IPS DF 6.9 (cell line): ENCODE measurements around the gene LRRC45.

ENCODE experiments used
- DNase-seq: peaks from one replicate; pipeline ENCODE4 v3.0.0-alpha.2; 2013; ENCODE audit warnings: low read depth, low spot score
- H3K27ac ChIP-seq: one replicate; pipeline ENCODE4 v1.5.1; 2013; ENCODE audit warnings: low read length, control low read depth
- H3K27me3 ChIP-seq: 2 replicates; pipeline ENCODE4 v1.6.1; 2013; ENCODE audit warnings: mild to moderate bottlenecking, low read length; ENCODE audit not compliant: control insufficient read depth, insufficient read depth
- H3K36me3 ChIP-seq: 2 replicates; pipeline ENCODE4 v1.6.1; 2013; ENCODE audit warnings: low read length; ENCODE audit not compliant: control insufficient read depth, insufficient read depth
- H3K4me1 ChIP-seq: 2 replicates; pipeline ENCODE4 v1.6.1; 2013; ENCODE audit warnings: low read length; ENCODE audit not compliant: control insufficient read depth, insufficient read depth
- H3K4me3 ChIP-seq: 2 replicates; pipeline ENCODE4 v1.5.1; 2013; ENCODE audit warnings: mild to moderate bottlenecking, low read length
- H3K9me3 ChIP-seq: 2 replicates; pipeline ENCODE4 v1.6.1; 2013; ENCODE audit warnings: low read length, inconsistent platforms; ENCODE audit not compliant: control insufficient read depth, insufficient read depth
- WGBS: extraction: QIAGEN DNeasy Blood & Tissue Kit; methylation state at CpG from one replicate; pipeline ENCODE4 v1.1.7; 2013; ENCODE audit warnings: mixed read lengths, missing lambda C conversion rate; ENCODE audit not compliant: insufficient read length, insufficient coverage; 5-methylcytosine and 5-hydroxymethylcytosine counted together

LRRC45 gene

GRCh38 chr17:82047379-82047778 lies 24.3 kb downstream of the LRRC45 start:
- Histone ChIP-seq H3K27me3 (no peaks in the 10 kb centered on the region), H3K36me3 (peaks cover 12% of the 10 kb centered on the region), H3K9me3 (no peaks in the 10 kb centered on the region), H3K4me3 (no peak overlapping the region), H3K27ac (no peak overlapping the region), H3K4me1 (peaks cover 11% of the 10 kb centered on the region; the same call in 1 of the 2 replicates)
- WGBS, result no CpG with 5 or more reads among the region's 24 CpGs
- no peak for DNase-seq

- no peak for DNase-seq
- H3K9me3 ChIP-seq, result no peaks in the 10 kb centered on the region
- WGBS, result no CpG with 5 or more reads among the region's 25 CpGs
- H3K27me3 ChIP-seq, result no peaks in the 10 kb centered on the region
- no peak overlapping the region for H3K27ac ChIP-seq
- peaks cover 11% of the 10 kb centered on the region; the same call in 1 of the 2 replicates for H3K4me1 ChIP-seq
- no peak overlapping the region for H3K4me3 ChIP-seq
- H3K36me3 ChIP-seq, result peaks cover 12% of the 10 kb centered on the region
Observed at GRCh38 chr17:82047914-82048570, 24.9 kb downstream of the LRRC45 start.

GRCh38 chr17:82048571-82048971 lies 25.5 kb downstream of the LRRC45 start:
- Histone ChIP-seq H3K27ac (no peak overlapping the region), H3K36me3 (peaks cover 14% of the 10 kb centered on the region), H3K4me3 (no peak overlapping the region), H3K27me3 (no peaks in the 10 kb centered on the region), H3K4me1 (peaks cover 9% of the 10 kb centered on the region; the same call in 1 of the 2 replicates), H3K9me3 (no peaks in the 10 kb centered on the region)
- no peak for DNase-seq
- no CpG with 5 or more reads among the region's 20 CpGs for WGBS

- DNase-seq, result no peak
- H3K4me1 ChIP-seq, result peaks cover 5% of the 10 kb centered on the region; the same call in 1 of the 2 replicates
- H3K36me3 ChIP-seq, result peaks cover 19% of the 10 kb centered on the region
- no peaks in the 10 kb centered on the region for H3K9me3 ChIP-seq
- no peak overlapping the region for H3K4me3 ChIP-seq
- whole genome bisulfite sequencing, result no CpG with 5 or more reads among the region's 8 CpGs
- H3K27ac ChIP-seq, result no peak overlapping the region
- H3K27me3 ChIP-seq, result no peaks in the 10 kb centered on the region
Observed at GRCh38 chr17:82049106-82049505, 26.0 kb downstream of the LRRC45 start.

- H3K27me3 ChIP-seq, result no peaks in the 10 kb centered on the region
- peaks cover 5% of the 10 kb centered on the region; the same call in 1 of the 2 replicates for H3K4me1 ChIP-seq
- no peaks in the 10 kb centered on the region for H3K9me3 ChIP-seq
- no peak overlapping the region for H3K27ac ChIP-seq
- no CpG with 5 or more reads among the region's 16 CpGs for WGBS
- no peak overlapping the region for H3K4me3 ChIP-seq
- DNase-seq, result no peak
- peaks cover 23% of the 10 kb centered on the region for H3K36me3 ChIP-seq
Observed at GRCh38 chr17:82049521-82049971, 26.4 kb downstream of the LRRC45 start.

GRCh38 chr17:82050152-82050760 lies 27.2 kb downstream of the LRRC45 start:
- H3K27me3 ChIP-seq, result no peaks in the 10 kb centered on the region; the same call in 1 of the 2 replicates
- H3K4me3 ChIP-seq, result no peak overlapping the region; the same call in 1 of the 2 replicates
- H3K9me3 ChIP-seq, result no peaks in the 10 kb centered on the region
- no peak for DNase-seq
- no CpG with 5 or more reads among the region's 28 CpGs for WGBS
- no peak overlapping the region for H3K27ac ChIP-seq
- H3K36me3 ChIP-seq, result peaks cover 30% of the 10 kb centered on the region
- H3K4me1 ChIP-seq, result peaks cover 5% of the 10 kb centered on the region; the same call in 1 of the 2 replicates

- Histone ChIP-seq H3K36me3 (peaks cover 35% of the 10 kb centered on the region), H3K9me3 (no peaks in the 10 kb centered on the region), H3K4me3 (peak overlapping the region; percentile 75; the same call in 1 of the 2 replicates), H3K4me1 (peaks cover 5% of the 10 kb centered on the region; the same call in 1 of the 2 replicates), H3K27me3 (no peaks in the 10 kb centered on the region; the same call in 1 of the 2 replicates), H3K27ac (no peak overlapping the region)
- no peak for DNase-seq
- no CpG with 5 or more reads among the region's 79 CpGs for WGBS
Observed at GRCh38 chr17:82050761-82051641, 27.9 kb downstream of the LRRC45 start.

- Histone ChIP-seq H3K36me3 (peaks cover 43% of the 10 kb centered on the region), H3K9me3 (no peaks in the 10 kb centered on the region), H3K4me3 (peak within 1 kb of the TSS; percentile 75), H3K4me1 (peaks cover 5% of the 10 kb centered on the region; the same call in 1 of the 2 replicates), H3K27me3 (no peaks in the 10 kb centered on the region; the same call in 1 of the 2 replicates), H3K27ac (no peak within 1 kb of the TSS)
- WGBS, result no CpG with 5 or more reads among the region's 94 CpGs
- DNase-seq, result no peak
Observed at GRCh38 chr17:82051776-82052637, 28.9 kb downstream of the LRRC45 start, which contains the start of the genes GPS1 and RFNG. TSS of gene GPS1 (plus strand) at chr17:82051898. CDS start at chr17:82051932, 34 bp downstream. TSS of gene RFNG (minus strand) at chr17:82051811. CDS start at chr17:82051766, 45 bp downstream.

GRCh38 chr17:82052638-82053059 lies 29.5 kb downstream of the LRRC45 start:
- Histone ChIP-seq H3K27me3 (no peaks in the 10 kb centered on the region; the same call in 1 of the 2 replicates), H3K36me3 (peaks cover 41% of the 10 kb centered on the region), H3K9me3 (no peaks in the 10 kb centered on the region), H3K27ac (no peak overlapping the region), H3K4me3 (peak overlapping the region; percentile 75; the same call in 1 of the 2 replicates), H3K4me1 (peaks cover 5% of the 10 kb centered on the region; the same call in 1 of the 2 replicates)
- WGBS, result no CpG with 5 or more reads among the region's 19 CpGs
- no peak for DNase-seq
